Hematopoietic multipotent progenitor cell treated with erythropoietin and hydrocortisone succinate and interleukin-3 and kit ligand, for 15 days (in vitro differentiated cells): ENCODE measurements around the gene CRHR1.
"Not testable (repeated sequence)": the region's sequence is repeated elsewhere in the genome, so short reads cannot be mapped to it uniquely, and the experiment has no call there.

Experiments
- DNase-seq: peaks from one replicate; pipeline ENCODE4 v3.0.0-alpha.2; 2015; ENCODE audit warnings: low spot score

Gene CRHR1

GRCh38 chr17:45784293-45784740, at the start of gene CRHR1:
Gene CRHR1, plus strand, starts transcription at chr17:45784320. Its CDS starts 225 bp downstream, at chr17:45784545.
- DNase-seq: no peak

- DNase-seq: no peak
Measured at GRCh38 chr17:45734598-45734997, 49.5 kb upstream of the CRHR1 start.

- DNase-seq: no peak
Measured at GRCh38 chr17:45735488-45735887, 48.6 kb upstream of the CRHR1 start.

GRCh38 chr17:45739786-45740185, 44.3 kb upstream of the CRHR1 start:
- DNase-seq: no peak

- peak; percentile 35 for DNase-seq
Measured at GRCh38 chr17:45740553-45741330, 43.4 kb upstream of the CRHR1 start.

GRCh38 chr17:45742251-45742650, 41.9 kb upstream of the CRHR1 start:
- DNase-seq: no peak

GRCh38 chr17:45743626-45744326, 40.3 kb upstream of the CRHR1 start:
- no peak for DNase-seq

GRCh38 chr17:45744826-45745225, 39.3 kb upstream of the CRHR1 start:
- not testable (repeated sequence) for DNase-seq

GRCh38 chr17:45745601-45746494, 38.3 kb upstream of the CRHR1 start:
- no peak for DNase-seq

GRCh38 chr17:45747911-45748310, 36.2 kb upstream of the CRHR1 start:
- no peak for DNase-seq

- DNase-seq: no peak
Measured at GRCh38 chr17:45748731-45749310, 35.3 kb upstream of the CRHR1 start.

GRCh38 chr17:45749831-45750335, 34.2 kb upstream of the CRHR1 start:
- no peak for DNase-seq

GRCh38 chr17:45750779-45751440, 33.2 kb upstream of the CRHR1 start:
- DNase-seq: no peak

GRCh38 chr17:45751466-45751865, 32.7 kb upstream of the CRHR1 start:
- DNase-seq: no peak

- no peak for DNase-seq
Measured at GRCh38 chr17:45752246-45752645, 31.9 kb upstream of the CRHR1 start.

- no peak for DNase-seq
Measured at GRCh38 chr17:45753645-45754225, 30.4 kb upstream of the CRHR1 start.

- DNase-seq: no peak
Measured at GRCh38 chr17:45755050-45755449, 29.1 kb upstream of the CRHR1 start.

- DNase-seq: no peak
Measured at GRCh38 chr17:45756266-45756991, 27.7 kb upstream of the CRHR1 start.

GRCh38 chr17:45757431-45758218, 26.5 kb upstream of the CRHR1 start:
- peak; percentile 3 for DNase-seq
